ENCODE measurements around the gene PAF1.

The PAF1 gene

DNA sequence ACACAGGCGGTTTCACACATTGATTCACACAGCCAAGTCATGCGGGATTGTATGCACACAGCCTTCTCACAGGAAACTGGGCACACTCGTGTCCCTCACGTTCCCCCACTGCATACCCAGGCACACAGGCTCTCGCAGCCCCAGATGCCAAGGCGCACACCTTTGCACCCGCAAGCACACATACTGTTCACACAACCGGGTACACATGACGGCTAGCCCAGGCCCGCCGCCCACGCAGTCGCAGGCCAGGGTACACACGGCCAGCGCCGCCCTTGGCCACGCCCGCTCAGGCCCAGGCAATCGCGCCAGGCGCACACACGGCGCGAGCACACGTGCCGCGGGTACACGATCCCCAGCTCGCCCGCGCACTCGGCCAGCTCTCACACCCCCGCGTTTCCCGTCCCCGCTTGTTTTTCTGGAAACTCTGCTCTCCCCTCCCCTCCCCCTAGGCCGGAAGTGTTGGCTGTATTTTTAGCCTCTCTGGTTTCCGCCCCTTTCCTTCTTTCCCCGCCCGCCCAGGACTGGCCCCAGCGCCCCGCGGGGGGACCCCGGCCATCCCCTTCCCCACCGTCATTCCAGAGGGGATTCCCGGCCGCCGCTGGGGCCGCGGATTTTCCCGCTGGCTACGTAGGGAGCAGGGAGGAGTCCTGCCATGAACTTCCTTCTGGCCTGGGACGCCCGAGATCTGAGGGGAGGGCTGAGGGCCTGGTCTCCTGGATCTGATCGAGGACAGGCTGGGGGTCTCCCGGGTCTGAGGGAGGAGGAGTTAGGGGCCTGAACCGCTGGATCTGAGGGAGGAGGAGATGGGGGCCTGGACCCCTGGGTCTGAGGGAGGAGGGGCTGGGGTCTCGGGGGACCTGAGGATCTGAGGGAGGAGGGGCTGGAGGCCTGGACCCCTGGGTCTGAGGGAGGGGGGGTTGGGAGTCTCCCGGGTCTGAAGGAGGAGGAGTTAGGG, 11.7 kb upstream of the PAF1 start:
- peaks cover 47% of the 10 kb centered on the region for H3K4me1 ChIP-seq (ENCODE audit: low read length)
- no peak for TF ChIP-seq EZH2phosphoT487 (IDR thresholded peaks at IDR 0.05; ENCODE audit: low read length)
- TF ChIP-seq, protein P1, sequence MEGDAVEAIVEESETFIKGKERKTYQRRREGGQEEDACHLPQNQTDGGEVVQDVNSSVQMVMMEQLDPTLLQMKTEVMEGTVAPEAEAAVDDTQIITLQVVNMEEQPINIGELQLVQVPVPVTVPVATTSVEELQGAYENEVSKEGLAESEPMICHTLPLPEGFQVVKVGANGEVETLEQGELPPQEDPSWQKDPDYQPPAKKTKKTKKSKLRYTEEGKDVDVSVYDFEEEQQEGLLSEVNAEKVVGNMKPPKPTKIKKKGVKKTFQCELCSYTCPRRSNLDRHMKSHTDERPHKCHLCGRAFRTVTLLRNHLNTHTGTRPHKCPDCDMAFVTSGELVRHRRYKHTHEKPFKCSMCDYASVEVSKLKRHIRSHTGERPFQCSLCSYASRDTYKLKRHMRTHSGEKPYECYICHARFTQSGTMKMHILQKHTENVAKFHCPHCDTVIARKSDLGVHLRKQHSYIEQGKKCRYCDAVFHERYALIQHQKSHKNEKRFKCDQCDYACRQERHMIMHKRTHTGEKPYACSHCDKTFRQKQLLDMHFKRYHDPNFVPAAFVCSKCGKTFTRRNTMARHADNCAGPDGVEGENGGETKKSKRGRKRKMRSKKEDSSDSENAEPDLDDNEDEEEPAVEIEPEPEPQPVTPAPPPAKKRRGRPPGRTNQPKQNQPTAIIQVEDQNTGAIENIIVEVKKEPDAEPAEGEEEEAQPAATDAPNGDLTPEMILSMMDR (IDR thresholded peaks at IDR 0.05; ENCODE audit: low read length): no peak
- no peak for TF ChIP-seq EZH2 (optimal IDR thresholded peaks at IDR 0.05; ENCODE audit: low read depth, low read length)
- DNase-seq: peak; percentile 91
- peaks cover 17% of the 10 kb centered on the region for H3K79me2 ChIP-seq (ENCODE audit: low read length)
- H3K4me3 ChIP-seq (ENCODE audit: low read length): peak overlapping the region; percentile 60
- H3K9ac ChIP-seq (ENCODE audit: low read length): peak overlapping the region; percentile 100
- H3K4me2 ChIP-seq (ENCODE audit: low read depth, low read length): peak overlapping the region; percentile 94
- peaks cover 7% of the 10 kb centered on the region; the same call in 1 of the 2 replicates for H4K20me1 ChIP-seq (ENCODE audit: insufficient read depth, low read length)
- H3K27me3 ChIP-seq (replicated peaks; ENCODE audit: insufficient read depth, low read length): no peaks in the 10 kb centered on the region
- peak overlapping the region; percentile 100 for H3K27ac ChIP-seq (ENCODE audit: low read length)
- no peaks in the 10 kb centered on the region for H3K9me2 ChIP-seq (replicated peaks; ENCODE audit: insufficient read depth, low read length)
- peak overlapping the region; percentile 49 for H2AFZ ChIP-seq (ENCODE audit: low read length)
- H3F3A ChIP-seq (ENCODE audit: insufficient read depth, low read length): peaks cover 81% of the 10 kb centered on the region
- H3K36me3 ChIP-seq (replicated peaks; ENCODE audit: insufficient read depth, low read length): 0 out of 2 replicates have a peak, but pooled peaks cover under 1% of the 10 kb centered on the region
- no peaks in the 10 kb centered on the region for H3K9me3 ChIP-seq (replicated peaks; ENCODE audit: insufficient read depth, low read length)

DNA sequence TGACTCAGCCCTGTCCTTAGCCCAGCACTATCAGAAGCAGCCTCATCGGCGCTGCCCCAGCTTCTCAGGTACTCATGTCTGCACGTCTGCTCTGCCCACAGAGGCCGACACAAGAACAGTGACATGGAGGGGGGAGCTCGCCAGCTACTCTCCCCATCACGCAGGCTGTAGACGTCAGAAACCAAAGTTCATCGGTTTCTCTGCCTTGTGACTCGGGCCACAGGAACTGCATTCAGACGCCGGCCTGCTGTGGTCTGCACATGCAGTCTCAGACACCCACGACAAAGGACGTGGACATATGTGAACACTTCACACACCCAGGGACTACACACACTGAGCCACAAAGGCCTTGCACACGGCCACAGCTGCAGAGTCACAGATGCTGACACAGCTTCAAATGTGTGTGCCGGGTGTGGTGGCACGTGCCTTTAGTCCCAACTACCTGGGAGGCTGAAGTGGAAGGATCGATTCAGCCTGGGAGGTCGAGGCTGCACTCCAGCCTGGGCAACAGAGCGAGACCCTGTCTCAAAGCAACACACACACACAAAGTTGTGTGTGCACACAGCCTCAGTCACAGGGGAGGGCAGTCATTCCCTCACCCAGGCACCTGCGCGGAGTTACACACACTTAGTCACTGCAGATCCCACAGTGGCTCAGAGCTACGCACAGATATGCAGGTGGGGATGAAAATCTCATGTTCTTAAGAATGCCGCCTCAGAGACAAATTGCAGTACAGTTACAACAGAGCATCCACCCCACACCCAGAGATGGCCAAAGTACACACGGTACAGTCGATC, 10.8 kb upstream of the PAF1 start:
- H3K9me2 ChIP-seq (replicated peaks; ENCODE audit: insufficient read depth, low read length): no peaks in the 10 kb centered on the region
- peaks cover 80% of the 10 kb centered on the region for H3F3A ChIP-seq (ENCODE audit: insufficient read depth, low read length)
- H3K9me3 ChIP-seq (replicated peaks; ENCODE audit: insufficient read depth, low read length): no peaks in the 10 kb centered on the region
- H3K4me1 ChIP-seq (ENCODE audit: low read length): peaks cover 54% of the 10 kb centered on the region
- peaks cover 9% of the 10 kb centered on the region for H3K79me2 ChIP-seq (ENCODE audit: low read length)
- H4K20me1 ChIP-seq (ENCODE audit: insufficient read depth, low read length): no peaks in the 10 kb centered on the region
- peak overlapping the region; percentile 49; the same call in 1 of the 2 replicates for H2AFZ ChIP-seq (ENCODE audit: low read length)
- H3K36me3 ChIP-seq (replicated peaks; ENCODE audit: insufficient read depth, low read length): no peaks in the 10 kb centered on the region
- peak overlapping the region; percentile 94 for H3K4me2 ChIP-seq (ENCODE audit: low read depth, low read length)
- TF ChIP-seq EZH2 (optimal IDR thresholded peaks at IDR 0.05; ENCODE audit: low read depth, low read length) (no peak), EZH2phosphoT487 (IDR thresholded peaks at IDR 0.05; ENCODE audit: low read length) (no peak)
- H3K9ac ChIP-seq (ENCODE audit: low read length): peak overlapping the region; percentile 100
- peak overlapping the region; percentile 60; the same call in 1 of the 2 replicates for H3K4me3 ChIP-seq (ENCODE audit: low read length)
- peak; percentile 80 for DNase-seq
- no peaks in the 10 kb centered on the region for H3K27me3 ChIP-seq (replicated peaks; ENCODE audit: insufficient read depth, low read length)
- peak overlapping the region; percentile 100 for H3K27ac ChIP-seq (ENCODE audit: low read length)

DNA sequence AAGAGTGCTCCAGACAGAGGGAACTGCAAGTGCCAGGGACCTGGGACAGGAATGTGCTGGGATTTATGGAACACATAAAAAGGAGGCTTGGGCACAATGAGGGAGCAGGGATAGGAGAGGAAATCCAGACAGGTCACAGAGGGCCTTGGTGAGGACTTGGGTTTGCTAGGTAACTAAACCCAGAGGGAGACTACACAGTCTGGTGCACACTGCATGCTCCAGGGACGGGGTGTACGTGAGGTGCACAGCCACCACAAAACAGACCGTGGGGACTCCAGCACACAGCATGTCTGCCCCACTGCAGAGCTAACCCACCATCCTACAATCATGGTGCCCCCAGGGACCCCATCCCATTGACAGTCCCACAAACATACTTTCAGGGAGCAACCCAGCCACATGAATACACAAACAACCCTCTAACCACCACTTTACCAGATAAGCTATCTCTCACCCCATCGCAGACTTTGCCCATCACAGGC, 10.2 kb upstream of the PAF1 start:
- H3K79me2 ChIP-seq (ENCODE audit: low read length): 0 out of 2 replicates have a peak, but pooled peaks cover 8% of the 10 kb centered on the region
- H2AFZ ChIP-seq (ENCODE audit: low read length): peak overlapping the region; percentile 49; the same call in 1 of the 2 replicates
- DNase-seq: no peak
- peaks cover 54% of the 10 kb centered on the region for H3K4me1 ChIP-seq (ENCODE audit: low read length)
- H3F3A ChIP-seq (ENCODE audit: insufficient read depth, low read length): peaks cover 76% of the 10 kb centered on the region
- no peaks in the 10 kb centered on the region for H3K36me3 ChIP-seq (replicated peaks; ENCODE audit: insufficient read depth, low read length)
- H3K4me3 ChIP-seq (ENCODE audit: low read length): no peak overlapping the region
- H3K9me3 ChIP-seq (replicated peaks; ENCODE audit: insufficient read depth, low read length): no peaks in the 10 kb centered on the region
- peak overlapping the region; percentile 100 for H3K9ac ChIP-seq (ENCODE audit: low read length)
- no peaks in the 10 kb centered on the region for H3K9me2 ChIP-seq (replicated peaks; ENCODE audit: insufficient read depth, low read length)
- H3K4me2 ChIP-seq (ENCODE audit: low read depth, low read length): peak overlapping the region; percentile 94
- peak overlapping the region; percentile 100 for H3K27ac ChIP-seq (ENCODE audit: low read length)
- no peaks in the 10 kb centered on the region for H3K27me3 ChIP-seq (replicated peaks; ENCODE audit: insufficient read depth, low read length)
- H4K20me1 ChIP-seq (ENCODE audit: insufficient read depth, low read length): no peaks in the 10 kb centered on the region
- no peak for TF ChIP-seq EZH2 (optimal IDR thresholded peaks at IDR 0.05; ENCODE audit: low read depth, low read length)

DNA sequence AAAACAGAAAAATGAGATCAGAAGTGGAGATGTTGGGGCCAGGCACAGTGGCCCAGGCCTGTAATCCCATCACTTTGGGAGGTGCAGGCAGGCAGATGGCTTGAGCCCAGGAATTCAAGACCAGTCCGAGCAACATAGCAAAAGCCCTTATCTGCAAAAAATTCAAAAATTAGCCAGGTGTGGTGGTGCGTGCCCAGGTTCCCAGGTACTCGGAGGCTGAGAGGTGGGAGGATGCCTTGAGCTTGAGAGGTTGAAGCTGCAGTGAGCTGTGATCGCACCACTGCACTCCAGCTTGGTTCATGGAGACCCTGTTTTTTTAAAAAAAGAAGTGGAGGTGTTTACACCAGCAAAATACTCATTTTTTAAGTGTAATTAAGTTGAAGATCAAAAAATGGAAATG, 9.2 kb upstream of the PAF1 start:
- H3K27ac ChIP-seq (ENCODE audit: low read length): no peak overlapping the region; the same call in 1 of the 2 replicates

More for the DNA sequence above, 9.2 kb upstream of the PAF1 start:
- H3K4me2 ChIP-seq (ENCODE audit: low read depth, low read length): no peak overlapping the region
- peaks cover 11% of the 10 kb centered on the region; the same call in 1 of the 2 replicates for H3K79me2 ChIP-seq (ENCODE audit: low read length)
- no peak overlapping the region for H3K4me3 ChIP-seq (ENCODE audit: low read length)
- peaks cover 49% of the 10 kb centered on the region for H3K4me1 ChIP-seq (ENCODE audit: low read length)
- H3K36me3 ChIP-seq (replicated peaks; ENCODE audit: insufficient read depth, low read length): no peaks in the 10 kb centered on the region
- peaks cover 65% of the 10 kb centered on the region for H3F3A ChIP-seq (ENCODE audit: insufficient read depth, low read length)
- H3K9me3 ChIP-seq (replicated peaks; ENCODE audit: insufficient read depth, low read length): no peaks in the 10 kb centered on the region
- H2AFZ ChIP-seq (ENCODE audit: low read length): no peak overlapping the region
- no peak overlapping the region for H3K9ac ChIP-seq (ENCODE audit: low read length)
- H4K20me1 ChIP-seq (ENCODE audit: insufficient read depth, low read length): no peaks in the 10 kb centered on the region
- TF ChIP-seq EZH2 (optimal IDR thresholded peaks at IDR 0.05; ENCODE audit: low read depth, low read length) (no peak), EZH2phosphoT487 (IDR thresholded peaks at IDR 0.05; ENCODE audit: low read length) (no peak)
- TF ChIP-seq, protein P1 (IDR thresholded peaks at IDR 0.05; ENCODE audit: low read length): no peak
- no peaks in the 10 kb centered on the region for H3K27me3 ChIP-seq (replicated peaks; ENCODE audit: insufficient read depth, low read length)
- H3K9me2 ChIP-seq (replicated peaks; ENCODE audit: insufficient read depth, low read length): no peaks in the 10 kb centered on the region
- DNase-seq: no peak

All from MM.1S (cell line).